ENCODE measurements around the gene PTPRC.

- TF ChIP-seq EZH2 (IDR thresholded peaks at IDR 0.05; ENCODE audit: insufficient read depth, poor library complexity, severe bottlenecking), result no peak
- TF ChIP-seq EZH2phosphoT487 (IDR thresholded peaks at IDR 0.05; ENCODE audit: insufficient read depth, low read depth), result no peak
These were observed 116.9 kb downstream of the PTPRC start for GRCh38 chr1:198755715-198756114.

Data from GM23248 (cell line).